ELR (cell line): ENCODE data around the gene EPN1.
"Not testable (repeated sequence)": the region's sequence is repeated elsewhere in the genome, so short reads cannot be mapped to it uniquely, and the experiment has no call there.

ENCODE experiments used
- DNase-seq: peaks from one replicate; pipeline ENCODE4 v3.0.0-alpha.2; 2015; ENCODE audit warnings: low read depth

EPN1 gene

GRCh38 chr19:55693336-55693974, 18.4 kb downstream of the EPN1 start:
- no peak for DNase-seq

GRCh38 chr19:55694241-55694655, 19.2 kb downstream of the EPN1 start:
- DNase-seq = no peak

- no peak for DNase-seq
These were observed 19.8 kb downstream of the EPN1 start for GRCh38 chr19:55694656-55695491.

- DNase-seq = no peak
These were observed 20.7 kb downstream of the EPN1 start for GRCh38 chr19:55695511-55696290.

- no peak for DNase-seq
These were observed 21.5 kb downstream of the EPN1 start for GRCh38 chr19:55696301-55697068.

- no peak for DNase-seq
These were observed 22.0 kb downstream of the EPN1 start for GRCh38 chr19:55697069-55697440.

GRCh38 chr19:55697698-55698097, 22.7 kb downstream of the EPN1 start:
- DNase-seq = no peak

- no peak for DNase-seq
These were observed 23.2 kb downstream of the EPN1 start for GRCh38 chr19:55698256-55698655.

GRCh38 chr19:55699221-55699620, 24.2 kb downstream of the EPN1 start:
- DNase-seq = no peak

GRCh38 chr19:55700813-55701212, 25.8 kb downstream of the EPN1 start:
- no peak for DNase-seq

- DNase-seq = no peak
These were observed 27.2 kb downstream of the EPN1 start for GRCh38 chr19:55702131-55702627.

GRCh38 chr19:55703790-55704215, 28.8 kb downstream of the EPN1 start:
- DNase-seq = peak; percentile 28

GRCh38 chr19:55704494-55705245, 29.6 kb downstream of the EPN1 start:
- DNase-seq = no peak

GRCh38 chr19:55705972-55706371, 30.9 kb downstream of the EPN1 start:
- no peak for DNase-seq

- no peak for DNase-seq
These were observed 36.7 kb downstream of the EPN1 start for GRCh38 chr19:55711719-55712118.

GRCh38 chr19:55712804-55713631, 38.0 kb downstream of the EPN1 start:
- no peak for DNase-seq

- DNase-seq = no peak
These were observed 41.5 kb downstream of the EPN1 start for GRCh38 chr19:55716531-55716930.

- no peak for DNase-seq
These were observed 42.2 kb downstream of the EPN1 start for GRCh38 chr19:55717251-55717650.

GRCh38 chr19:55717879-55718711, 43.1 kb downstream of the EPN1 start:
- DNase-seq = not testable (repeated sequence)
